ENCODE measurements around the gene PRKAG1.

The PRKAG1 gene

GRCh38 chr12:49023812-49024211 is 5.2 kb upstream of the PRKAG1 start:
- H3K4me1 ChIP-seq (ENCODE audit: control insufficient read depth, insufficient read depth, low read length) = no peaks in the 10 kb centered on the region; the same call in 1 of the 2 replicates
- CTCF ChIA-PET = interaction anchor here (0.6 to 2.0 kb wide), 5 partner anchors 20 to 40 kb away, joined by 3 to 12 read pairs (median 4); no protein-coding TSS in a partner anchor
- no peak overlapping the region for H3K27ac ChIP-seq (ENCODE audit: extremely low read depth, low read depth, low read length)
- no peak for TF ChIP-seq ZNF76 (tag by site-specific recombination; IDR thresholded peaks at IDR 0.05; ENCODE audit: borderline replicate concordance, low read depth)
- no peak for TF ChIP-seq SALL2 (tag by site-specific recombination; IDR thresholded peaks at IDR 0.05; ENCODE audit: borderline replicate concordance)
- no peak for TF ChIP-seq TCF7L2 (IDR thresholded peaks at IDR 0.05; ENCODE audit: borderline replicate concordance, low read depth, low read length)
- TF ChIP-seq PRDM10 (tag by site-specific recombination; IDR thresholded peaks at IDR 0.05) = no peak
- no peak for TF ChIP-seq ZNF174 (tag by site-specific recombination; IDR thresholded peaks at IDR 0.05)
- TF ChIP-seq ZNF341 (tag by site-specific recombination; IDR thresholded peaks at IDR 0.05; ENCODE audit: low read depth) = no peak
- TF ChIP-seq ZNF658 (tag by site-specific recombination; IDR thresholded peaks at IDR 0.05) = no peak
- TF ChIP-seq ZNF146 (tag by site-specific recombination; IDR thresholded peaks at IDR 0.05) = 0 out of 2 replicates have a peak, but pooled peaks have one; percentile 7
- TF ChIP-seq SCRT1 (tag by site-specific recombination; IDR thresholded peaks at IDR 0.05; ENCODE audit: borderline replicate concordance) = no peak
- no peaks in the 10 kb centered on the region for H3K9me3 ChIP-seq (ENCODE audit: control insufficient read depth, insufficient read depth, low read depth, low read length)
- POLR2A ChIA-PET = interaction anchor here (1.1 kb wide), 1 partner anchor 9 kb away, joined by 3 read pairs; no protein-coding TSS in a partner anchor
- peaks cover 17 to 78% of the 10 kb centered on the region in 2 experiments for H3K36me3 ChIP-seq (ENCODE audit: control insufficient read depth in 2 of 2, insufficient read depth in 1 of 2, low read length in 2 of 2)
- H3K4me3 ChIP-seq (ENCODE audit: low read depth, low read length) = no peak overlapping the region

GRCh38 chr12:49022558-49023178 is 4.1 kb upstream of the PRKAG1 start:
- POLR2A ChIA-PET = no interaction called here
- CTCF ChIA-PET = interaction anchor here (0.7 to 1.5 kb wide), 3 partner anchors 22 to 41 kb away, joined by 3 to 6 read pairs (median 4); no protein-coding TSS in a partner anchor
- Histone ChIP-seq H3K4me3 (ENCODE audit: low read depth, low read length) (no peak overlapping the region), H3K4me1 (ENCODE audit: control insufficient read depth, insufficient read depth, low read length) (no peaks in the 10 kb centered on the region; the same call in 1 of the 2 replicates), H3K27ac (ENCODE audit: extremely low read depth, low read depth, low read length) (no peak overlapping the region), H3K36me3 (ENCODE audit: control insufficient read depth in 2 of 2, insufficient read depth in 1 of 2, low read length in 2 of 2) (peaks cover 13 to 66% of the 10 kb centered on the region in 2 experiments), H3K9me3 (ENCODE audit: control insufficient read depth, insufficient read depth, low read depth, low read length) (no peaks in the 10 kb centered on the region)
- no peak for TF ChIP-seq PRDM4 (tag by site-specific recombination; IDR thresholded peaks at IDR 0.05)
- no peak for TF ChIP-seq ZNF433 (tag by site-specific recombination; IDR thresholded peaks at IDR 0.05; ENCODE audit: low read depth)
- peak; percentile 57 for TF ChIP-seq GLIS1 (tag by site-specific recombination; IDR thresholded peaks at IDR 0.05)
- TF ChIP-seq ZNF580 (tag by site-specific recombination; IDR thresholded peaks at IDR 0.05) = no peak
- TF ChIP-seq ZNF600 (tag by site-specific recombination; IDR thresholded peaks at IDR 0.05) = peak; percentile 52; the same call in 1 of the 2 replicates
- no peak for TF ChIP-seq ZNF114 (tag by site-specific recombination; IDR thresholded peaks at IDR 0.05)

Data from HEK293 (cell line).